AG04449 (cell line): ENCODE data around the gene INSC.

Source experiments
- CTCF ChIA-PET: fragments of 350-600 bp; formaldehyde crosslinking; extraction: SDS; loops from one replicate; lab custom pipeline; 2021; ENCODE audit warnings: antibody characterized with exemption; lab: Yijun Ruan, JAX
- POLR2A ChIA-PET: fragments of 400-600, 350-600 bp; formaldehyde crosslinking; extraction: SDS; loops from one replicate; lab custom pipeline; 2020; ENCODE audit warnings: antibody characterized with exemption, inconsistent platforms; lab: Yijun Ruan, JAX
- DNase-seq: peaks from one replicate; pipeline ENCODE4 v3.0.0-alpha.2; 2010; ENCODE audit warnings: low read depth, low spot score
- H3K4me3 ChIP-seq: 2 replicates; pipeline ENCODE4 v1.5.1; 2011; ENCODE audit warnings: low read depth, mild to moderate bottlenecking, control low read depth, low read length
- TF ChIP-seq, protein P1 (sequence below): IDR thresholded peaks from one replicate; pipeline ENCODE4 v1.5.1; 2011; ENCODE audit warnings: mild to moderate bottlenecking, moderate library complexity, low read length, control low read depth, inconsistent platforms; ENCODE audit not compliant: insufficient read depth; ENCODE audit errors: missing control alignments

INSC gene

DNA sequence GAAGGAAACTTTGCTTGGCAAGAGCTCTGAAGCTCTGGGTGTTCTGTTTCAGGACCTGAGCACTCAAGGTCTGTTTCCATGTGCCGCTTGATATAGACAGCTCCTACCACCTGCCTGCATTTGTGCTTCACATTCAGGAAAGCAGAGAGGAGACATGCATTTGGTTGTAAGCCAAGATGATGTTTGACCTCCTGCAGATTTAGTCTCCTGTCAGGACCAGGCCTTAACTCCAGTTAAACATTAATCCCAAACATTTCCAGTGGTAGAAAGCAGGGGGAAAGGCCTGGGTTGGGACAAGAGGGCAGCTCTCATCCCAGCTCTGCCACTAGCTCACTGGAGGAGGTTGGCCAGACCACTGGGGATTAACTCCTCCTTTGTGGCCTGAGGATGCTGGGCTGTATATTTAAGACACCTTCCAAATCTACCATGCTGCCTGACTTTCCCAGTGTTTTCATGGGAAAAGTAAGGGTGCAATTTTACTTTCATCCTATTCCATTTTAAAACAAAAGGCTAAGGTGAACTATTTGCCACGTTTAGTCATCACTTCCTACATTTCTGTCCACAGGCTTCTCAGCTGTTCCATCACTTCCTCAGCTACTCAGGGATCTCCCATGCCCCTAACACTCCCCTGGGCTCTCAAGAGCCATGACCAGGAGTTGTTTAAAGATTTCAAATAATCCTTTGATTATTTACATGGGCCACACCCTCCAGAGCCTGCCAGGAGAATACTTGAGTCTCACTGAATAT, 80.9 kb downstream of the INSC start:
- no peak overlapping the region for H3K4me3 ChIP-seq
- TF ChIP-seq, protein P1, sequence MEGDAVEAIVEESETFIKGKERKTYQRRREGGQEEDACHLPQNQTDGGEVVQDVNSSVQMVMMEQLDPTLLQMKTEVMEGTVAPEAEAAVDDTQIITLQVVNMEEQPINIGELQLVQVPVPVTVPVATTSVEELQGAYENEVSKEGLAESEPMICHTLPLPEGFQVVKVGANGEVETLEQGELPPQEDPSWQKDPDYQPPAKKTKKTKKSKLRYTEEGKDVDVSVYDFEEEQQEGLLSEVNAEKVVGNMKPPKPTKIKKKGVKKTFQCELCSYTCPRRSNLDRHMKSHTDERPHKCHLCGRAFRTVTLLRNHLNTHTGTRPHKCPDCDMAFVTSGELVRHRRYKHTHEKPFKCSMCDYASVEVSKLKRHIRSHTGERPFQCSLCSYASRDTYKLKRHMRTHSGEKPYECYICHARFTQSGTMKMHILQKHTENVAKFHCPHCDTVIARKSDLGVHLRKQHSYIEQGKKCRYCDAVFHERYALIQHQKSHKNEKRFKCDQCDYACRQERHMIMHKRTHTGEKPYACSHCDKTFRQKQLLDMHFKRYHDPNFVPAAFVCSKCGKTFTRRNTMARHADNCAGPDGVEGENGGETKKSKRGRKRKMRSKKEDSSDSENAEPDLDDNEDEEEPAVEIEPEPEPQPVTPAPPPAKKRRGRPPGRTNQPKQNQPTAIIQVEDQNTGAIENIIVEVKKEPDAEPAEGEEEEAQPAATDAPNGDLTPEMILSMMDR: no peak
- ChIA-PET POLR2A (interaction anchor here (1.2 kb wide), 1 partner anchor 72 kb away, joined by 4 read pairs; no protein-coding TSS in a partner anchor), CTCF (interaction anchor here (1.3 to 5.2 kb wide), 10 partner anchors 10 to 119 kb away, joined by 4 to 38 read pairs (median 7); no protein-coding TSS in a partner anchor)
- DNase-seq: no peak

DNA sequence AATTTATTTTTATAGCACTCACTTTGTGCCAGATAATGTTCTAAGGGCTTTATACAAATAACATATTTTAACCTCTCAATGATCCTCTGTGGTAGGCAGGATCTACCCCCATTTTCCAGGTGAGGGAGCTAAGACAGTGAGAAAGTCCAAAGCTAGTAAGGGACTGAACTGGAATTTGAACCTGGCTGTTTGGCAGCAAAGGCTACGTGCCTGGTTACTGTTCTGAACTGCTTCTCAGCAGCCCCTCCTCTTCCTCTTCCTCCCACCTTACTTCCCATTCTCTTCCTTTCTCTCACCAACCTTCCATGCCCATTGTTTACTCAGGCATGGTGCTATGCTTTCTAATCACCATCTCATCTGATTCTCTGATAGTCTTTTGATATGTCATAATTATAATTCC, 82.0 kb downstream of the INSC start:
- no peak overlapping the region for H3K4me3 ChIP-seq
- POLR2A ChIA-PET: no interaction called here
- CTCF ChIA-PET: interaction anchor here (1.2 to 5.2 kb wide), 8 partner anchors 10 to 122 kb away, joined by 3 to 38 read pairs (median 5); no protein-coding TSS in a partner anchor
- TF ChIP-seq, protein P1: no peak
- no peak for DNase-seq

DNA sequence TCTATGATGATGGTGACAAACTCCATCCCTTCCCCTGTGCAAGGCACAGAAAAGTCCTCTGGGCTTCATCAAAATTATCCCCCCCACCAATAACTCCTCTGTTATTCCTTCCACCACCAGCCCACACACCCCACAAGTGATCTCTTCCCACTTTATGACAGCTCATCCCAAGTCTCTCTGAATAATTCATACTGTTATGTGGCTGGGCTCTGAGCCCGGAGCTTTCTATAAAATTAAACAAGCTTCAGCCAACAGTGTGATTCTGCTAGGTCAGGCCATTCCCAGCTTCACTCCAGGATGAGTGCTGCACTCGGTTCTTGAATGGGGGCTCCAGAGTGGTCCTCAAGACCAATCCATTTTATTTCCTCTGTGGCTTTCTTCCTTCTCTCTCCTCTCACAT, 83.0 kb downstream of the INSC start:
- no peak for DNase-seq
- POLR2A ChIA-PET: interaction anchor here (0.6 kb wide), 1 partner anchor 92 kb away, joined by 3 read pairs; no protein-coding TSS in a partner anchor
- no peak overlapping the region for H3K4me3 ChIP-seq
- TF ChIP-seq, protein P1: no peak
- CTCF ChIA-PET: interaction anchor here (0.7 to 5.2 kb wide), 8 partner anchors 9 to 123 kb away, joined by 3 to 38 read pairs (median 5); no protein-coding TSS in a partner anchor

DNA sequence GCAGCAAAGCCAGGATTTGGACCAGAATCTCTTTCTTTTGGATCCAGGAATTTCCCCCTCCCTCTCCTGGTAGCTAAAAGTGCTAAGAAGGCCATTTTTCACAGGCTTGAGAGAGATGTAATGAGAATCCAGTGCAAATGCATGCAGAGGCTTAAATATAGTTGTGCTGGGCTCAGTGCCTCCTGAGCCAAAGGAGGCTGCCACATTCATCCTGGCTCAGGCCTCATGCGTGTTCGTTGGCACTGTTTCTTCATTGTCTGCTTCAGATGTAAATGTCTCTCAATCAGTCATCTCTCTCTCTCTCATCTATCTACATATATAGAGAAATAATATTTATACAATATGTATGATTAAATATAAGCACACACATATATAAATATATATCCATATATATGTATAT, 83.6 kb downstream of the INSC start:
- POLR2A ChIA-PET: no interaction called here
- CTCF ChIA-PET: interaction anchor here (1.2 to 5.2 kb wide), 5 partner anchors 8 to 123 kb away, joined by 3 to 38 read pairs (median 6); no protein-coding TSS in a partner anchor
- H3K4me3 ChIP-seq: no peak overlapping the region
- DNase-seq: no peak
- TF ChIP-seq, protein P1: no peak

DNA sequence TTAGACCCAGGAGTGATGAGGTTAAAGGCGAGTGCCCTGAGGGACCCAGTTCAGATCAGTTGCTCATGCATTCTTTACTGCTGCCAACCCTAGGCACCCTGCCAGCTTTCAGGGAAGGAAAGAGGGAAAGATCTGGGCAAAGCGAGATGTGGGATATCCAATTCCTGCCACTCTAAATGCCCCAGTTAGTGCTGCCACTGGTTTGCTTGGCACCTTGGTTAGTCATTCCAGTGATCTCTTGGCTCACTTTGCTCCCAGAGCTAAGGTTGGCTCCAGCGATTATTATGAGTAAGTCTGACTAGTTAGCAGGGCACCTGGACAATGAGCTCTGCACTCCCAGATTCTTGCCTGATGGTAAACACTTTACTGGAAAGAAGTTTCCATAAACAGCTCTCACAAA, 85.0 kb downstream of the INSC start:
- ChIA-PET POLR2A (no interaction called here), CTCF (interaction anchor here (0.7 to 5.0 kb wide), 7 partner anchors 8 to 291 kb away, joined by 3 to 38 read pairs (median 4); no protein-coding TSS in a partner anchor)
- TF ChIP-seq, protein P1: no peak
- DNase-seq: no peak
- H3K4me3 ChIP-seq: no peak overlapping the region

DNA sequence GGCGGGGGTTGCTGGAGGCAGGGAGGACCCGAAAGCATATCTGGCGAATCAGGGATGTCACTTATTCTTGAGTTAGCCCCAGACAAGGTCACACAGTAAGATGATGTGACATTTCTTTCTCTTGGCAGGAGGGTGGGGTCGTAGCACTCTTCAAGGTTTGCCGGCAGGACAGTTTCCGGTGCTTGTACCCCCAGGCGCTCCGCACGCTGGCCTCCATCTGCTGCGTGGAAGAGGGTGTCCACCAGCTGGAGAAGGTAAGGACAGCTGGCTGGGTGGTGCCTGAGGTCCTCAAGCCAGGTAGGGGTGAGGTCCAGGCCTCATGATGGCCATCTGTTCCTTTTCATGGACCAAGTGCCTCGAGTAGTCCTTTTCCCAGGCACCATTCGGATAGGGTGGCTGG, 86.0 kb downstream of the INSC start:
- ChIA-PET POLR2A (no interaction called here), CTCF (interaction anchor here (1.8 to 5.0 kb wide), 2 partner anchors 11 to 100 kb away, joined by 7 to 38 read pairs; no protein-coding TSS in a partner anchor)
- no peak overlapping the region for H3K4me3 ChIP-seq
- no peak for DNase-seq
- TF ChIP-seq, protein P1: no peak
